ENCODE results near the gene POLR1A. TPM values are rescaled to one million over a fixed set of nuclear protein-coding genes. Genes with fewer than 3 reads are reported as not detected.

Gene POLR1A
- total and polyA plus RNA-seq, 8 donors = 3.9 to 19.0 (median 12.2) TPM

GRCh38 chr2:86019121-86019520 is 86.6 kb downstream of the POLR1A start:
- ATAC-seq = no peak

DNA sequence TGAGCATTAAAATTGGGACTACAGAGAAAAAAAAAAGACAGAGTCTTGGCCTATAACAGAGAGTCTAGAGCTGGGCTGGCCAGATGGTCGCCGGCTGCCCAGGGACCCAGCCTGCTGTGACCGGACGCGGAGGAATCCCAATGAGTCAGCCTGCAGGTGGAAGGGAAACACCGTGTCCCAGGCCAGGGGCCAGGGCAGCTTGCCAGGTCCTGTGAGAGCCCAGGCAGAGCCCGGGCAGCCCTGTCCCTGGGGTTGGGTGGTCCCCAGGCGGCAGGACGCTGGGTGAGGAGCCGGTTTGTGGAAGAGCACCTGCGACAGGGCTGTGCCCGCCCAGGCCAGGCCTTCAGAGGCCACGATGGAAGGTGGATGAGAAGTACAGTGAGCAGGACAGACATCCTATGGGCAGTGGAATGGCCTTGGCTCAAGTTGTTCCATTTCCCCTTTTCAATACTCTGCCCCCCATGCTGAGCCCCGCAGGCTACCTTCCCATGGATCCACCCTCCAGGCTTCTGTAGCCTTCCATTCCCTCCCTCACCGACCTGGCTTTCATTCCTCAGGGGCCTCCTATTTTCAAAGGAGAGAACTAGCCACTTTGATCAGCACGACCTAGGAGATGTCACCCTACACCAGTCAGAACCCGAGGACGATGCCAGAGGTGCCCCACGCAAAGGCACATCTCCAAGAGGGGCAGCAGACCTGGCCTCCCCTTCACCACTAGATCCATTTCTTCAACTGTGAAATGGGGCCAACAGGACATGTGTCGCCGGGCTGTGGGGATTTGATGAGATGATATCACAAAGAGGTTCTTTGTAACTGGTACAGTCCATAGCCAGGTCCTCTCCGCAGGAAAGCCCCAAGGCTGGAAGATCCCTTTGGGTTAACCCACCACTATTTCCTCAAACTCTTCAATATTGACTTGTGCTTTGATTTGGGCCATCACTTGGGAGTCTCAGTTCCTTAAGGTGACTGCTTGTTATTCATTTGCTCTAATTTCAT is 87.5 kb downstream of the POLR1A start:
- intact Hi-C loops (cut with DNase I) = no loop called here
- DNase-seq (peak; percentile 78 to 96 (median 92)), FAIRE-seq (no peak), ATAC-seq (peak; percentile 90 to 94 (median 94))
- H3K4me1 ChIP-seq = peaks cover 0 to 10% (median 8%) of the 10 kb centered on the region in 3 donors
- TF ChIP-seq, protein P1, sequence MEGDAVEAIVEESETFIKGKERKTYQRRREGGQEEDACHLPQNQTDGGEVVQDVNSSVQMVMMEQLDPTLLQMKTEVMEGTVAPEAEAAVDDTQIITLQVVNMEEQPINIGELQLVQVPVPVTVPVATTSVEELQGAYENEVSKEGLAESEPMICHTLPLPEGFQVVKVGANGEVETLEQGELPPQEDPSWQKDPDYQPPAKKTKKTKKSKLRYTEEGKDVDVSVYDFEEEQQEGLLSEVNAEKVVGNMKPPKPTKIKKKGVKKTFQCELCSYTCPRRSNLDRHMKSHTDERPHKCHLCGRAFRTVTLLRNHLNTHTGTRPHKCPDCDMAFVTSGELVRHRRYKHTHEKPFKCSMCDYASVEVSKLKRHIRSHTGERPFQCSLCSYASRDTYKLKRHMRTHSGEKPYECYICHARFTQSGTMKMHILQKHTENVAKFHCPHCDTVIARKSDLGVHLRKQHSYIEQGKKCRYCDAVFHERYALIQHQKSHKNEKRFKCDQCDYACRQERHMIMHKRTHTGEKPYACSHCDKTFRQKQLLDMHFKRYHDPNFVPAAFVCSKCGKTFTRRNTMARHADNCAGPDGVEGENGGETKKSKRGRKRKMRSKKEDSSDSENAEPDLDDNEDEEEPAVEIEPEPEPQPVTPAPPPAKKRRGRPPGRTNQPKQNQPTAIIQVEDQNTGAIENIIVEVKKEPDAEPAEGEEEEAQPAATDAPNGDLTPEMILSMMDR (IDR thresholded peaks at IDR 0.05) = no peak
- 58 to 60% methylated on average over 22 of the region's 22 CpGs for WGBS, 2 donors
- no peak overlapping the region for H3K4me3 ChIP-seq
- no peaks in the 10 kb centered on the region for H3K27me3 ChIP-seq
- H3K36me3 ChIP-seq = no peaks in the 10 kb centered on the region
- no peak overlapping the region for H3K27ac ChIP-seq
- H3K9me3 ChIP-seq = no peaks in the 10 kb centered on the region

More at GRCh38 chr2:86019121-86019520, 86.6 kb downstream of the POLR1A start:
- H3K9me3 ChIP-seq = no peaks in the 10 kb centered on the region
- TF ChIP-seq, protein P1 (IDR thresholded peaks at IDR 0.05) = no peak
- H3K36me3 ChIP-seq = no peaks in the 10 kb centered on the region
- no peak overlapping the region for H3K27ac ChIP-seq
- intact Hi-C loops (cut with DNase I) = no loop called here
- FAIRE-seq = no peak
- WGBS, 2 donors = 89 to 93% methylated on average over 5 of the region's 5 CpGs
- peak in 1 of 6 donors; percentile 31 for DNase-seq
- H3K27me3 ChIP-seq = no peaks in the 10 kb centered on the region
- H3K4me3 ChIP-seq = no peak overlapping the region
- H3K4me1 ChIP-seq = peaks cover 0 to 10% (median 8%) of the 10 kb centered on the region in 3 donors

DNA sequence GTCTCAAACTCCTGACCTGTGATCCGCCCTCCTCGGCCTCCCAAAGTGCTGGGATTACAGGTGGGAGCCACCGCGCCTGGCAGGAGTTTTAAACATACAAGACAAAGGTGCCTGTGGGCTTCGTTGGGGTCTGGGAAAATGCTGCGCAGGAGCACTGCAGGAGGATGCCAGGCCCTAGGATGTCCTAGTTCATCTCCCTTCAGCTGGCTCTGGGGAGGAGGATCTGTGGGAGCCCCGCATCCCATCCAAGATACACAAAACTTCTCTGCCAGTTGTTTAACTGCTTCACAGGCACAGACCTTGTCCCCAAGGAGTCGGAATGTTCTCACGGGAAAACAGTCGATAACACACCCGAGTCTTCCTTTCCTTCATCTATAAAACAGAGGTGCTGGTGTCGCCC is 89.1 kb downstream of the POLR1A start:
- Histone ChIP-seq H3K4me1 (peaks cover 0 to 10% (median 8%) of the 10 kb centered on the region in 3 donors), H3K27me3 (no peaks in the 10 kb centered on the region), H3K27ac (no peak overlapping the region), H3K36me3 (no peaks in the 10 kb centered on the region), H3K4me3 (no peak overlapping the region), H3K9me3 (no peaks in the 10 kb centered on the region)
- no peak for ATAC-seq
- intact Hi-C loops (cut with DNase I) = no loop called here
- TF ChIP-seq, protein P1 (IDR thresholded peaks at IDR 0.05) = no peak
- whole genome bisulfite sequencing, 2 donors = 91 to 93% methylated on average over 12 of the region's 12 CpGs
- FAIRE-seq = no peak
- DNase-seq = no peak

DNA sequence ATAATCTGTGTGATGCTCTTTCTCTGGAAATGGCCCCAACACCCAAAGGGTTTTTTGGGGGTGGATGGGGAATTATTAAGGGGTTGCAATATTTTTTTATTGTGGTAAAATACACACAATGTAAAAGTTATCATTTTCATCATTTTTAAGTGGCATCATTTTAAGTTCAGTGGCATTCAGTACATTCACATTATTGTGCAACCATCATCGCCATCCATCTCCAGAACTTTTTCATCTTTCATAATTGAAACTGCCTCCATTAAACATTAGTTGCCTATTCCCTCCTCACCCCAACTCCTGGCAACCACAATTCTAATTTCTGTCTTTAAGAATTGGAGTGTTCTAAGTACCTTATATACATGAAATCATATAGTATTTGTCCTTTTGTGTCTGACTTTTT is 90.0 kb downstream of the POLR1A start:
- WGBS, 2 donors = 97 to 100% methylated on average over 1 of the region's 1 CpG
- peaks cover 0 to 10% (median 8%) of the 10 kb centered on the region in 3 donors for H3K4me1 ChIP-seq
- H3K27ac ChIP-seq = no peak overlapping the region
- no peak for FAIRE-seq
- no peak for DNase-seq
- H3K4me3 ChIP-seq = no peak overlapping the region
- no peaks in the 10 kb centered on the region for H3K27me3 ChIP-seq
- no peaks in the 10 kb centered on the region for H3K9me3 ChIP-seq
- TF ChIP-seq, protein P1 (IDR thresholded peaks at IDR 0.05) = no peak
- no peak for ATAC-seq
- intact Hi-C loops (cut with DNase I) = no loop called here
- no peaks in the 10 kb centered on the region for H3K36me3 ChIP-seq

DNA sequence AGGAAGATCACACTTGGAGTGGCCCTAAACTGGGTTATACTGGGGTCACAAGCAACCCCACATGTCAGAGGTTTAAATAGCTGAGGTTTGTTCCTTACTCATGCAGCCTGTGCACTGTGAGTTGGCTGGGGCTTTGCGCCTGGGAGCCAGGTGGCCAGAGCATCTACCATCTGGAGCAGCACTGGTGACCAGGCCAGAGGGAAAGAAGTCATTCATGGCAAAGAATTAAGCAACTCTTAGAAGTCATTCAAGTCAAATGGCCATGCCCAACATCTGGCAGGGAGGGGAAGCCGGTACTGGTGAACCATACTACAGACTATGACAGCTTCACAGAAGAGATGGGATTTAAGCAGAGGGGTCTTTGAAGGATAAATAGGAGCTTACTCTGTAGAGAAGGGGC is 90.7 kb downstream of the POLR1A start:
- WGBS, 2 donors = 99 to 100% methylated on average over 2 of the region's 2 CpGs
- Histone ChIP-seq H3K4me1 (peaks cover 0 to 10% (median 8%) of the 10 kb centered on the region in 3 donors), H3K27me3 (no peaks in the 10 kb centered on the region), H3K36me3 (no peaks in the 10 kb centered on the region), H3K4me3 (no peak overlapping the region), H3K9me3 (no peaks in the 10 kb centered on the region), H3K27ac (no peak overlapping the region)
- TF ChIP-seq, protein P1 (IDR thresholded peaks at IDR 0.05) = no peak
- intact Hi-C loops (cut with DNase I) = no loop called here
- FAIRE-seq = no peak
- DNase-seq = no peak
- ATAC-seq = no peak
